CD4-positive, alpha-beta T cell (primary cell): ENCODE measurements around the gene RSPRY1. TPM values are rescaled to one million over a fixed set of nuclear protein-coding genes. Genes with fewer than 3 reads are reported as not detected.

Source experiments
- ATAC-seq: fragments of 200-7000 bp; cut with Tn5 transposase; one replicate; pipeline ENCODE4 v1.10.0; 2022; ENCODE audit warnings: mild to moderate bottlenecking; ENCODE audit not compliant: poor library complexity
- CTCF ChIA-PET: fragments of 350-600 bp; sonication (Branson Sonifier 250); formaldehyde crosslinking; loops from one replicate; lab custom pipeline; 2021; ENCODE audit warnings: antibody characterized with exemption, inconsistent platforms; lab: Charles Lee
- POLR2A ChIA-PET: fragments of 350-600 bp; sonication (Branson Sonifier 250); formaldehyde crosslinking; loops from one replicate; lab custom pipeline; 2021; ENCODE audit warnings: antibody characterized with exemption, inconsistent platforms; lab: Charles Lee
- DNase-seq, 14 experiments: peaks; one replicate each; pipeline ENCODE4 v3.0.0-alpha.2; 2013 to 2020; ENCODE audit warnings: mixed read lengths in 2 of 14
- H3K27ac ChIP-seq, 2 donors: one replicate each; pipeline versions ENCODE4 v1.5.1 to v1.7.0; 2013; ENCODE audit warnings: low read length in 2 of 2, low read depth in 1 of 2, mild to moderate bottlenecking in 1 of 2
- H3K27me3 ChIP-seq, 2 experiments: 1 replicate in 1 of 2; 2 replicates in 1 of 2; pipeline versions ENCODE4 v1.6.1 to v1.7.0; 2013; ENCODE audit warnings: low read length in 2 of 2, control low read depth in 1 of 2, mild to moderate bottlenecking in 1 of 2, moderate library complexity in 1 of 2; ENCODE audit not compliant: insufficient read depth in 2 of 2, control insufficient read depth in 1 of 2
- H3K36me3 ChIP-seq: one replicate; pipeline ENCODE4 v1.6.1; 2013; ENCODE audit warnings: low read length, control low read depth; ENCODE audit not compliant: insufficient read depth
- H3K4me1 ChIP-seq: one replicate; pipeline ENCODE4 v1.6.1; 2013; ENCODE audit warnings: low read length, control low read depth; ENCODE audit not compliant: insufficient read depth
- H3K4me3 ChIP-seq: one replicate; pipeline ENCODE4 v1.5.1; 2013; ENCODE audit warnings: mild to moderate bottlenecking, low read length, moderate library complexity
- H3K9me3 ChIP-seq, 2 experiments: 1 replicate in 1 of 2; 2 replicates in 1 of 2; pipeline versions ENCODE4 v1.6.1 to v1.7.0; 2013; ENCODE audit warnings: low read length in 2 of 2, mild to moderate bottlenecking in 2 of 2, control low read depth in 1 of 2, moderate library complexity in 1 of 2; ENCODE audit not compliant: control insufficient read depth in 1 of 2, insufficient read depth in 1 of 2
- H3K27ac Mint-ChIP-seq: one replicate; pipeline ENCODE4 v1.8.0; 2020; ENCODE audit warnings: mixed read lengths
- H3K27me3 Mint-ChIP-seq: one replicate; pipeline ENCODE4 v1.8.0; 2021; ENCODE audit warnings: mixed read lengths
- H3K36me3 Mint-ChIP-seq: one replicate; pipeline ENCODE4 v1.8.0; 2021; ENCODE audit warnings: low read depth, mixed read lengths
- H3K4me1 Mint-ChIP-seq: one replicate; pipeline ENCODE4 v1.8.0; 2021; ENCODE audit warnings: low read depth, mixed read lengths
- H3K4me3 Mint-ChIP-seq: one replicate; pipeline ENCODE4 v1.8.0; 2020; ENCODE audit warnings: mild to moderate bottlenecking, mixed read lengths
- H3K9me3 Mint-ChIP-seq: one replicate; pipeline ENCODE4 v1.8.0; 2020; ENCODE audit warnings: mixed read lengths
- CTCF ChIP-seq: fragments of 200-600 bp; IDR thresholded peaks from one replicate; pipeline ENCODE4 v1.8.0; 2022; ENCODE audit warnings: antibody characterized with exemption, mild to moderate bottlenecking
- intact Hi-C, 2 experiments: fragments of 100-400 bp; cut with DNase I in 1 of 2; cut with micrococcal nuclease in 1 of 2; formaldehyde crosslinking; loops; one replicate each; pipeline versions ENCODE4 v1.15.1 to v1.9.0; 2023 to 2025; cut with DNase I, micrococcal nuclease
- total RNA-seq, 174 experiments: library from RNA in 2 of 174; stranded (reverse) in 2 of 174; gene quantifications; one replicate each; pipeline ENCODE4 v1.2.3 and lab custom pipeline; 2021 to 2026

Gene RSPRY1
- total RNA-seq, 2 experiments from 2014 or later: 19.9 to 21.3 TPM

- H3K36me3 Mint-ChIP-seq: peaks cover 35% of the 10 kb centered on the region
- DNase-seq: no peak
- no peak overlapping the region for H3K4me3 ChIP-seq
- intact Hi-C loops: no loop called here
- H3K9me3 Mint-ChIP-seq: no peaks in the 10 kb centered on the region
- peaks cover 12% of the 10 kb centered on the region for H3K36me3 ChIP-seq
- no peak for ATAC-seq
- H3K4me1 ChIP-seq: peaks cover 15% of the 10 kb centered on the region
- POLR2A ChIA-PET: no interaction called here
- CTCF ChIA-PET: no interaction called here
- H3K9me3 ChIP-seq: no peaks in the 10 kb centered on the region
- H3K27me3 Mint-ChIP-seq: no peaks in the 10 kb centered on the region
- no peak overlapping the region for H3K27ac ChIP-seq
- peaks cover 17% of the 10 kb centered on the region for H3K4me1 Mint-ChIP-seq
- no peaks in the 10 kb centered on the region for H3K27me3 ChIP-seq
- TF ChIP-seq CTCF: no peak
- no peak overlapping the region for H3K27ac Mint-ChIP-seq
- no peak overlapping the region for H3K4me3 Mint-ChIP-seq
Observed at GRCh38 chr16:57258910-57259475, 72.9 kb downstream of the RSPRY1 start.

- peak in 10 of 14 experiments; percentile 13 to 76 (median 40) for DNase-seq
- no peak overlapping the region for H3K27ac ChIP-seq
Observed at GRCh38 chr16:57260294-57260929, 74.3 kb downstream of the RSPRY1 start.

DNA sequence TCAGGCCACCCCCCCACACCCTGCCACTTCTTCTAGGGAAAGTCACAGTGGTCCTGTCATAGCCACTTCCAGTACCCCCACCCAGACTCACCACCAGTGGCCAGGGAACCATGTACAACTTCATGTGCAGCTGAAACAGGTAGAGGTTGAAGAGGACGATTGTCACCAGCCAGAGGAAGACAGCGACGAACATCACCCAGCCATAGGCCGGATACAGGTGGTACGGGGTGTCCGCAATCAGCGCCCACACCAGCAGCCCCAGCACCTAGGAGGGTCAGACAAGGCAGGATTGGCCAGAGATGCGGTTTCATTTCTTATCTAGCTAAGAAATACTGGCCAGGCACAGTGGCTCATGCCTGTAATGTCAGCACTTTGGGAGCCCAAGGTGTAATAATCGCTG, 75.7 kb downstream of the RSPRY1 start:
- ATAC-seq (no peak), DNase-seq (no peak)
- no peaks in the 10 kb centered on the region for H3K27me3 ChIP-seq
- Mint-ChIP-seq H3K4me1 (peaks cover 35% of the 10 kb centered on the region), H3K27me3 (no peaks in the 10 kb centered on the region), H3K4me3 (no peak overlapping the region), H3K27ac (peak overlapping the region; percentile 90), H3K9me3 (no peaks in the 10 kb centered on the region), H3K36me3 (peaks cover 13% of the 10 kb centered on the region)
- no peak for TF ChIP-seq CTCF
- no peak overlapping the region for H3K4me3 ChIP-seq
- ChIA-PET CTCF (no interaction called here), POLR2A (no interaction called here)
- H3K27ac ChIP-seq: no peak overlapping the region
- intact Hi-C loops: loop anchor here (2.0 to 10.0 kb wide), 2 partner anchors 37 to 527 kb away; partner anchors contain the start of gene NUP93 (in 1 of the 2)
- H3K36me3 ChIP-seq: no peaks in the 10 kb centered on the region
- H3K9me3 ChIP-seq: no peaks in the 10 kb centered on the region
- H3K4me1 ChIP-seq: peaks cover 43% of the 10 kb centered on the region

More at GRCh38 chr16:57260294-57260929, 74.3 kb downstream of the RSPRY1 start:
- Mint-ChIP-seq H3K9me3 (no peaks in the 10 kb centered on the region), H3K36me3 (peaks cover 24% of the 10 kb centered on the region), H3K4me3 (peak overlapping the region; percentile 68), H3K4me1 (peaks cover 23% of the 10 kb centered on the region), H3K27me3 (no peaks in the 10 kb centered on the region), H3K27ac (peak overlapping the region; percentile 90)
- peak; percentile 67 for ATAC-seq
- CTCF ChIA-PET: no interaction called here
- intact Hi-C loops: loop anchor here in 1 of 2 experiments (10.0 kb wide), 1 partner anchor 526 kb away; the partner anchor contains the start of gene NUP93
- POLR2A ChIA-PET: no interaction called here
- Histone ChIP-seq H3K9me3 (no peaks in the 10 kb centered on the region), H3K4me1 (peaks cover 29% of the 10 kb centered on the region), H3K27me3 (no peaks in the 10 kb centered on the region), H3K4me3 (no peak overlapping the region), H3K36me3 (peaks cover 6% of the 10 kb centered on the region)
- no peak for TF ChIP-seq CTCF
